NCI-H146 (cell line): ENCODE results near the gene SHISA7.

Source experiments
- DNase-seq: peaks from one replicate; lab custom pipeline; 2025; lab: John Stamatoyannopoulos, UW

SHISA7 gene

DNA sequence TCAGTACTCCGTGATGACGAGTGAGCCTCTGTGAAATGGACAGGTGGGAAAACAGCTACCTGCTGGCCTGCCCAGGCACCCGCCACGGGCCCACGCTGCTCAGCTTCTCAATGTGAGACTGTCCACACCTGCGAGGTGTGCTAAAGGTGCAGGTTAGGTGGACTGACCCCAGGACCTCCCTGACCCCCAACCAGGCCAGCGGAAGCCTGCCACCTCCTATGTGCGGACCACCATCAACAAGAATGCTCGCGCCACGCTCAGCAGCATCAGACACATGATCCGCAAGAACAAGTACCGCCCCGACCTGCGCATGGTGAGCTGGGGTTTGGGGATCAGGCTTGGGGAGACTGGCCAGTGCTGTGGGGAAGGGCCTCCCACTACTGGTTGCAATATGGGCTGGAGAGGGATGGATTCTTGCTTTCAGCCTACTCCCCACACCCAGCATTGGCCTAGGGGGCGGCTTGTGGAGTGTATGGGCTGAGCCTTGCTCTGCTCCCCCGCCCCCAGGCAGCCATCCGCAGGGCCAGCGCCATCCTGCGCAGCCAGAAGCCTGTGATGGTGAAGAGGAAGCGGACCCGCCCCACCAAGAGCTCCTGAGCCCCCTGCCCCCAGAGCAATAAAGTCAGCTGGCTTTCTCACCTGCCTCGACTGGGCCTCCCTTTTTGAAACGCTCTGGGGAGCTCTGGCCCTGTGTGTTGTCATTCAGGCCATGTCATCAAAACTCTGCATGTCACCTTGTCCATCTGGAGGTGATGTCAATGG, 55.2 kb downstream of the SHISA7 start:
- DNase-seq, result no peak

- DNase-seq, result no peak
These were observed 56.6 kb downstream of the SHISA7 start for GRCh38 chr19:55386493-55386971.

- peak; percentile 99 for DNase-seq
These were observed 57.2 kb downstream of the SHISA7 start, which contains the start of gene RPL28 for GRCh38 chr19:55385724-55386492. Gene RPL28 (plus strand): TSS chr19:55385932. CDS start chr19:55386358, 426 bp downstream.

DNA sequence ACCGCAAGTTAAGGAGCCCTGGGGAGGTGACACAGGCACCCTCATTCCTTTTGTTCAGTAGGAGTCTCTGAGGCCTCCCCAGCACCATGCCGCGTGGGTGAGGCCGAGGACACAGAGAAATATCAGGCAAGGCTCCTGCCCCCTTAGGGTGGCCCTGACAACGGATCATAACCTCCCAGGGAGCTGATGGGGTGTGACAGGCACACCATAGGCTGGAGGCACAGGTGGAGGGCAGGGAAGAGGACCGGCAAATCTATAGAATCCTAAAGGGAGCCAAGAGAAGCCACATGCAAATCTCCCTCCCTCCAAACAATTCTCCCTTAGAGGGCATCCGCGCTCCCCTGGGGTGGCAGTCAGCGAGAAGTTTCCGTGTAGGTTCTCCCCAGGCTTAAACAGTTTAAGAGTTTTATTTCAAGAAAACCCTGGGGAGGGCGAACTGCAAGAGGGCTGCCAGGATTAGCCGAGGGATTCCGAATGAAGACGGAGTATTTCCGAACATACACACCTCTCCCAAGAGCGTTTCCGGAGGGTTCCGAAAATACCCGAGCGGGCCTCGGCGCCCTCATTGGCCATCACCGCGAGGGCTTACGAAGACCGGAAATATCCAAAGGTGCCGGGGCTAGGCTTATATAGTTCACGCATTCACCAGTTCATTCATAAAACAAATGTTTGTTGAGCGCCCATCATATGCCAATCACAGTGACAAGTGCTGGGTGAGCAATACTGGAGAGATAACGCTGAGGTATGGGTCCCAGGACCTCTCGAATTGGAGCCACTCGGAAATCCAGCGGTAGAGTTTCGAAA, 58.0 kb downstream of the SHISA7 start:
- DNase-seq, result peak; percentile 96

- peak; percentile 79 for DNase-seq
These were observed 58.8 kb downstream of the SHISA7 start, which contains the start of gene TMEM238 for GRCh38 chr19:55384131-55384919. Gene TMEM238 (minus strand): TSS chr19:55384292. CDS start chr19:55384259, 33 bp downstream.

DNA sequence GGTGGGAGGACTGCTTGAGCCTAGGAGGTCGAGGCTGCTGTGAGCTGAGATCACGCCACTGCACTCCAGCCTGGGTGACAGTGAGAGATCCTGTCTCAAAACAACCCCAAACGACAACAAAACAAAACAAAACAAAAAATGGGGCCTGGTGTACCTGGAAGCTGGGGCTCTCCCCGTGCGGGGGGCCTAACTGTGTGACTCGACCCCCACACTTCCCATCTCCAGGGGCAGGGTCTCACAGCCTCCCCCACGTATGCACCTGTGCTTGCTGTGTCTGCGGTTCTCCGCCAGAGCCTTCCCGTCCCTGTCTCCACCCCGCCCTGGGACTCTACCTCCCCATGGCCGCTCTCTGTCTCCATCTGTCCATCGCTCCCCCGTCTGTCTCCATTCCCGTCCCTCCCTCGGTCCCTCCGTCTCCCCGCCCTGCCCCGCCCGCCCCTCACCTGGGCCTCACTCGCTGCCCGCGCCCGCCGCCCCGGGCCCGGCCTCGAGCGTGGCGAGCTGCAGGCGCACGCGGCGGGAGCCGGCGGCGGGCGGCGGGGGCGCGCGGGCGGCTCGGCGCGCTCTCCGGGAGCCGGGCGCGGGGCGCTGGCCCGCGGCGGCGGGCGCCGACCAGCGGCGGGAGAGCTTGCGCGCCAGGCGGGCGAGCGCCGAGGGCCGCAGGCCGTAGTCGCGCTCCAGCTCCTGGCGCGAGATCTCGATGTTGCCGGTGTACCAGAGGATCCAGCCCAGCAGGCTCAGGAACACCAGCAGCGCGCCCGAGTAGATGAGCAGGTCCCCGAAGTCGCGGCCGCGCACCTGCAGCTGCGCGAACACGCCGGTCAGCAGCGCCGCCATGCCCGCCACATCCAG, 59.6 kb downstream of the SHISA7 start:
- peak; percentile 79 for DNase-seq

DNA sequence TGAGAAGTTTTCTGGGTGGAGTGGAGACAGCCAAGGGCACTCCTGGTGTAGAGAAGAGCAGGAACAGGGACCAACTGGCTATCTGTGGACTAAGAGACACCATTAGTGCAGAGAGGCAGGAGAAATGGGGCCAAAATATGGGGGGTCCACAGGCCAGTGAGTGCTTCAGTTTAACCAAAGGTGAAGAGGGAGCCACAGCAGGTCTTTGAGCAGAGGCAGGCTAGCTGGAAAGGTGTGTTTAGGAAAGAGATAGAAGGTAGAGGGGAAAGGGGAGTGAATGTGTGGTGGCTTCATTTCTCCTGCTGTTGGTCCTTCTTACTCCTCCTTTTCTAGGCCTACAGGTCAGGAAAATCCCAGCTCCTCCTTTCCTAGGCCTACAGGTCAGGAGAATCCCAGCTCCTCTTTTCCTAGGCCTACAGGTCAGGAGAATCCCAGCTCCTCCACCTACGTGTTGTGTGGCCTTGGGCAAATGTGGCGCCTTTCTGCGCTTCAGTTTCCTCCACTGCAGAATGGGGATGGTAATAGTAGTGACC, 60.5 kb downstream of the SHISA7 start:
- no peak for DNase-seq

GRCh38 chr19:55382013-55382412, 61.1 kb downstream of the SHISA7 start:
- DNase-seq, result no peak

- DNase-seq, result no peak
These were observed 63.9 kb downstream of the SHISA7 start for GRCh38 chr19:55379174-55379573.
